Neural cell (in vitro differentiated cells): ENCODE results near the gene CAPN13.

Experiments
- POLR2AphosphoS5 ChIP-seq: IDR thresholded peaks from 2 replicates; pipeline ENCODE4 v1.6.1; 2012
- TF ChIP-seq, protein P1 (sequence below): fragments of 450-650 bp; IDR thresholded peaks from 2 replicates; pipeline ENCODE4 v1.5.1; 2014; ENCODE audit warnings: antibody characterized with exemption, mild to moderate bottlenecking, moderate library complexity; ENCODE audit not compliant: poor library complexity, severe bottlenecking

DNA sequence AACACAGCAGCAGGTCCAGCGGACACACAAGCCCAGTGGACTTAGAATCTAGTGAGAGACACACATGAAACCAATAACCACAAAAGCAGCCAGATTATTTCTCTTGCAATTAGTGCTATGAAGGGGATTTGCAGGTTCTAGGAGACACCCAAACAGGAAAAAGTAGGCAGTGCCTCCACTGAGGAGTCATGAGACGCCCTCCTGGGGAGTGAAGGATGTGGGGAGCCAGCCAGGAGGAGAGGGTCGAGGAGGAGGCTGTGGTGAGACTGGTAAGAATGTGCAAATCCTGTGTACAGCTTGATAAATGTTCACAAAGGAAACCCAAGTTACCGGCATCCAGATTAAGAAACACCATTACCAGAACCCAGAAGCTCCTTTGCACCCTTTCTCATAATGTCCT, 2.7 kb upstream of the CAPN13 start:
- TF ChIP-seq POLR2AphosphoS5: no peak
- TF ChIP-seq, protein P1, sequence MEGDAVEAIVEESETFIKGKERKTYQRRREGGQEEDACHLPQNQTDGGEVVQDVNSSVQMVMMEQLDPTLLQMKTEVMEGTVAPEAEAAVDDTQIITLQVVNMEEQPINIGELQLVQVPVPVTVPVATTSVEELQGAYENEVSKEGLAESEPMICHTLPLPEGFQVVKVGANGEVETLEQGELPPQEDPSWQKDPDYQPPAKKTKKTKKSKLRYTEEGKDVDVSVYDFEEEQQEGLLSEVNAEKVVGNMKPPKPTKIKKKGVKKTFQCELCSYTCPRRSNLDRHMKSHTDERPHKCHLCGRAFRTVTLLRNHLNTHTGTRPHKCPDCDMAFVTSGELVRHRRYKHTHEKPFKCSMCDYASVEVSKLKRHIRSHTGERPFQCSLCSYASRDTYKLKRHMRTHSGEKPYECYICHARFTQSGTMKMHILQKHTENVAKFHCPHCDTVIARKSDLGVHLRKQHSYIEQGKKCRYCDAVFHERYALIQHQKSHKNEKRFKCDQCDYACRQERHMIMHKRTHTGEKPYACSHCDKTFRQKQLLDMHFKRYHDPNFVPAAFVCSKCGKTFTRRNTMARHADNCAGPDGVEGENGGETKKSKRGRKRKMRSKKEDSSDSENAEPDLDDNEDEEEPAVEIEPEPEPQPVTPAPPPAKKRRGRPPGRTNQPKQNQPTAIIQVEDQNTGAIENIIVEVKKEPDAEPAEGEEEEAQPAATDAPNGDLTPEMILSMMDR: no peak
